ENCODE measurements around the gene MBNL1.
A peak's percentile ranks its signal among the peaks of the same experiment; 100 is the strongest.

The MBNL1 gene

GRCh38 chr3:152373379-152373778 lies 104.7 kb downstream of the MBNL1 start:
- no peak for TF ChIP-seq POLR2AphosphoS5 (IDR thresholded peaks at IDR 0.05; ENCODE audit: low read depth, low read length)
- no peak for TF ChIP-seq SPI1 (IDR thresholded peaks at IDR 0.05; ENCODE audit: low read depth, low read length)
- no peak for TF ChIP-seq TAF1 (IDR thresholded peaks at IDR 0.05; ENCODE audit: low read depth, low read length)
- TF ChIP-seq POU2F2 (IDR thresholded peaks at IDR 0.05; ENCODE audit: low read depth, low read length), result no peak
- no peak for TF ChIP-seq POLR2A (IDR thresholded peaks at IDR 0.05; ENCODE audit: low read depth, low read length)
- no peak for TF ChIP-seq PAX5 (IDR thresholded peaks at IDR 0.05; ENCODE audit: insufficient read depth, low read length, severe bottlenecking)
- FAIRE-seq, result no peak
- DNase-seq (ENCODE audit: insufficient read length, low spot score), result no peak

DNA sequence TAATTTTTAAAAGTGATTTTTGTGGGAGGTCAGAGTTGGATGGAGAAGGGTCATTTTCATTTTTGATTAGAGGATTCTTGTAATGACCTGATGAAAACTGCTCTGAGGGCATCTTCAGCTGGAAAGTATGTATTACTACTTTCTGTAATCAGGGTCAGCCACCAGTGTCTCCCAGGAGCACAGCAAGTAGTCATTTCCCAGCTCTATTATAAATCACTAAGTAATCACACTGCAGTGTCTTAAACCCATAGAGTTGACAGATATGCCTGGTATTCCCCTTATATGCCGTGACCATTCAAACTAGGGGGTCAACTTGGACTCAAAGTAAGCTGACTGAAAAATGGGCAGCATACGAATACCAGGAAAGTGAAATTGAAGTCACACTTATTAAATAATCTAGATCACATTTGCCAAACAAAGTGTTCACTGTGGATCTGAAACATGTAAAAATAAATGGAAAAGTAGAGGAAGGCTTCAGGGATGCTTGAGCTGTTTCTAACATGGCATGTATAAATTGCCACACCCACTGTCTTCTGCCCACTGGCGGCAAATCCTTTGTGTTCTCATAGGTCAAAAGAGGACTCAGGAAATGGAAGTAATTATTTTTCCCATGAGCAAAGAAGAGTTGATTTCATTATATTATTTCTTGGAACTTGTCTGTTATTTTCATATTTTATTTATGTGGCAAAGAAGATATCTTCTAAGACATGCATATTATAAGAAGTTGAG lies 105.7 kb downstream of the MBNL1 start:
- DNase-seq (ENCODE audit: insufficient read length, low spot score) (no peak), FAIRE-seq (peak; percentile 38)
- TF ChIP-seq TAF1 (IDR thresholded peaks at IDR 0.05; ENCODE audit: low read depth, low read length) (no peak), POU2F2 (IDR thresholded peaks at IDR 0.05; ENCODE audit: low read depth, low read length) (no peak), SPI1 (IDR thresholded peaks at IDR 0.05; ENCODE audit: low read depth, low read length) (no peak), POLR2A (IDR thresholded peaks at IDR 0.05; ENCODE audit: low read depth, low read length) (no peak), POLR2AphosphoS5 (IDR thresholded peaks at IDR 0.05; ENCODE audit: low read depth, low read length) (no peak), PAX5 (IDR thresholded peaks at IDR 0.05; ENCODE audit: insufficient read depth, low read length, severe bottlenecking) (no peak)

DNA sequence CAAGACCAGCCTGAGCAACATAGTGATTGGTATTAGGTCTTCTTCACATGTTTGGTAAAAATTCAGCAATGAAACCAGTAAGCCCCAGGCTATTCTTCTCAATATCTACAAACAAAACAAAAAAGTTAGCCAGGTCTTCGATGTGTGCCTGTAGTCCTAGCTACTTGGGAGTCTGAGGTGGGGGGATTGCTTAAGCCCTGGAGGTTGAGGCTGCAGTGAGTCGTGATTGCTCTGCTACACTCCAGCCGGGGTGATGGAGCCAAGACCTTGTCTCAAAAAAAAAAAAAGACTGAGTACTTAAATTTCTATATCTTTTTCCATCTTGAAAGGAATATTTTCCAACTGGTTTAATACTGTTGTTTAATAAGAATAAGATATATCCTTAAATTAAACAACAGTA lies 106.8 kb downstream of the MBNL1 start:
- FAIRE-seq (no peak), DNase-seq (ENCODE audit: insufficient read length, low spot score) (no peak)
- TF ChIP-seq TAF1 (IDR thresholded peaks at IDR 0.05; ENCODE audit: low read depth, low read length), result no peak
- TF ChIP-seq POLR2A (IDR thresholded peaks at IDR 0.05; ENCODE audit: low read depth, low read length), result peak; percentile 41; the same call in 1 of the 2 replicates

GRCh38 chr3:152376351-152377183 lies 107.8 kb downstream of the MBNL1 start:
- DNase-seq (ENCODE audit: insufficient read length, low spot score) (no peak), FAIRE-seq (peak; percentile 88)
- TF ChIP-seq SPI1 (IDR thresholded peaks at IDR 0.05; ENCODE audit: low read depth, low read length) (peak; percentile 100), POLR2AphosphoS5 (IDR thresholded peaks at IDR 0.05; ENCODE audit: low read depth, low read length) (peak; percentile 96), PAX5 (IDR thresholded peaks at IDR 0.05; ENCODE audit: insufficient read depth, low read length, severe bottlenecking) (no peak), TAF1 (IDR thresholded peaks at IDR 0.05; ENCODE audit: low read depth, low read length) (peak; percentile 62; the same call in 1 of the 2 replicates), POLR2A (IDR thresholded peaks at IDR 0.05; ENCODE audit: low read depth, low read length) (peak; percentile 98), POU2F2 (IDR thresholded peaks at IDR 0.05; ENCODE audit: low read depth, low read length) (peak; percentile 85)

DNA sequence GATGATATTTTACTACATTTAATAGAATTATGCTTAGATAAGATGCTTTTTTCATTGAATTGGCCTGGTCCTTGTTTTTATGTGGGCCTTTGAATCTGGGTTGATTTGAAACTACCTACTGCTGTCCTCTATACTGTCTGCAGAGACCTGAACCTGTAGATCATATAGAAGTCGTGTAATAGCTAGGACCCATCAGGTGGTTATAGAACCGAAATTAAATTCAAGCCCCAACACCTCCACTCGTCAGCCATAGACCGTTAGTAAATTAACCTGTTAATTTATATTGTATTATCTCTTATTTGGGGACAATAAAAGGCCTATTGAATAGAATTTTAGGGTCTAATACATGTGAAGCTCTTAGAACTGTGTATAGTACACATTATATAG lies 108.4 kb downstream of the MBNL1 start:
- FAIRE-seq, result no peak
- TF ChIP-seq SPI1 (IDR thresholded peaks at IDR 0.05; ENCODE audit: low read depth, low read length) (no peak), POLR2AphosphoS5 (IDR thresholded peaks at IDR 0.05; ENCODE audit: low read depth, low read length) (no peak), TAF1 (IDR thresholded peaks at IDR 0.05; ENCODE audit: low read depth, low read length) (no peak), POLR2A (IDR thresholded peaks at IDR 0.05; ENCODE audit: low read depth, low read length) (no peak), PAX5 (IDR thresholded peaks at IDR 0.05; ENCODE audit: insufficient read depth, low read length, severe bottlenecking) (no peak), POU2F2 (IDR thresholded peaks at IDR 0.05; ENCODE audit: low read depth, low read length) (no peak)
- no peak for DNase-seq (ENCODE audit: insufficient read length, low spot score)

- DNase-seq (ENCODE audit: insufficient read length, low spot score), result no peak
- TF ChIP-seq POU2F2 (IDR thresholded peaks at IDR 0.05; ENCODE audit: low read depth, low read length), result no peak
- no peak for TF ChIP-seq PAX5 (IDR thresholded peaks at IDR 0.05; ENCODE audit: insufficient read depth, low read length, severe bottlenecking)
- no peak for TF ChIP-seq SPI1 (IDR thresholded peaks at IDR 0.05; ENCODE audit: low read depth, low read length)
- TF ChIP-seq POLR2A (IDR thresholded peaks at IDR 0.05; ENCODE audit: low read depth, low read length), result no peak
- no peak for TF ChIP-seq POLR2AphosphoS5 (IDR thresholded peaks at IDR 0.05; ENCODE audit: low read depth, low read length)
- TF ChIP-seq TAF1 (IDR thresholded peaks at IDR 0.05; ENCODE audit: low read depth, low read length), result no peak
- FAIRE-seq, result no peak
Measured at GRCh38 chr3:152379415-152380042, 110.8 kb downstream of the MBNL1 start.

DNA sequence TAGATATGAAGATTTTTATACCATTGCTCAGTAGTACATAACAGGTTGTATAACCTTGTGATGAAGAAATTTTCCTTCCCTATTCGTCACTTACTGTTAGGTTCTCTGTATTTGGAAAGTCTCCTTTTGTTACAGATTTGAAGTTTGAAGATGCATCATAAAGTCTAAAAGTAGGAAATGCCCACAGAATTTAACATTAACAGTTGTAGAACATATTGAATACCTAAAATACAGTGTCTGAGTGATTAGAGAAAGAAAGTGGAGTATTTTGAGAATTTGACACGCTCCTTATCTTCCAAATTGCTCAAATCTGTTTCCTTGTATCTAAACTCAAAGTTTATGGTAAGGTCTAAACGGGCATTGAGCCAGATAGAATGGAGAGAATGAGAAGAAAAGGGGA lies 111.3 kb downstream of the MBNL1 start:
- TF ChIP-seq POLR2A (IDR thresholded peaks at IDR 0.05; ENCODE audit: low read depth, low read length) (no peak), TAF1 (IDR thresholded peaks at IDR 0.05; ENCODE audit: low read depth, low read length) (no peak), POU2F2 (IDR thresholded peaks at IDR 0.05; ENCODE audit: low read depth, low read length) (no peak), POLR2AphosphoS5 (IDR thresholded peaks at IDR 0.05; ENCODE audit: low read depth, low read length) (no peak), PAX5 (IDR thresholded peaks at IDR 0.05; ENCODE audit: insufficient read depth, low read length, severe bottlenecking) (no peak), SPI1 (IDR thresholded peaks at IDR 0.05; ENCODE audit: low read depth, low read length) (no peak)
- DNase-seq (ENCODE audit: insufficient read length, low spot score), result no peak
- FAIRE-seq, result no peak

- FAIRE-seq (no peak), DNase-seq (ENCODE audit: insufficient read length, low spot score) (no peak)
- no peak for TF ChIP-seq POU2F2 (IDR thresholded peaks at IDR 0.05; ENCODE audit: low read depth, low read length)
- TF ChIP-seq TAF1 (IDR thresholded peaks at IDR 0.05; ENCODE audit: low read depth, low read length), result no peak
- no peak for TF ChIP-seq POLR2A (IDR thresholded peaks at IDR 0.05; ENCODE audit: low read depth, low read length)
- no peak for TF ChIP-seq PAX5 (IDR thresholded peaks at IDR 0.05; ENCODE audit: insufficient read depth, low read length, severe bottlenecking)
- no peak for TF ChIP-seq POLR2AphosphoS5 (IDR thresholded peaks at IDR 0.05; ENCODE audit: low read depth, low read length)
- TF ChIP-seq SPI1 (IDR thresholded peaks at IDR 0.05; ENCODE audit: low read depth, low read length), result no peak
Measured at GRCh38 chr3:152381881-152382295, 113.2 kb downstream of the MBNL1 start.

Data from GM12891 (cell line).